Stimulated activated memory B cell treated with anti-CD40 and anti-IgM and Interleukin-4, amounts not matched to agents 10 μg/mL and 1 μg/mL and 100 μg/mL, for 72 hours (primary cell): ENCODE results near the gene LRTM2.

ENCODE experiments used
- ATAC-seq: fragments of 150-1000 bp; cut with Tn5 transposase; 2 replicates; pipeline ENCODE4 v1.10.0; 2021
- H3K27ac Mint-ChIP-seq: one replicate; pipeline ENCODE4 v1.8.0; 2022; ENCODE audit warnings: mild to moderate bottlenecking, mixed read lengths
- H3K27me3 Mint-ChIP-seq: one replicate; pipeline ENCODE4 v1.8.0; 2022; ENCODE audit warnings: mixed read lengths
- H3K36me3 Mint-ChIP-seq: one replicate; pipeline ENCODE4 v1.8.0; 2022; ENCODE audit warnings: mixed read lengths
- H3K4me1 Mint-ChIP-seq: one replicate; pipeline ENCODE4 v1.8.0; 2022; ENCODE audit warnings: mixed read lengths
- H3K4me3 Mint-ChIP-seq: one replicate; pipeline ENCODE4 v1.8.0; 2022; ENCODE audit warnings: mild to moderate bottlenecking, moderate library complexity, mixed read lengths
- H3K9me3 Mint-ChIP-seq: one replicate; pipeline ENCODE4 v1.8.0; 2022; ENCODE audit warnings: mixed read lengths

The LRTM2 gene

DNA sequence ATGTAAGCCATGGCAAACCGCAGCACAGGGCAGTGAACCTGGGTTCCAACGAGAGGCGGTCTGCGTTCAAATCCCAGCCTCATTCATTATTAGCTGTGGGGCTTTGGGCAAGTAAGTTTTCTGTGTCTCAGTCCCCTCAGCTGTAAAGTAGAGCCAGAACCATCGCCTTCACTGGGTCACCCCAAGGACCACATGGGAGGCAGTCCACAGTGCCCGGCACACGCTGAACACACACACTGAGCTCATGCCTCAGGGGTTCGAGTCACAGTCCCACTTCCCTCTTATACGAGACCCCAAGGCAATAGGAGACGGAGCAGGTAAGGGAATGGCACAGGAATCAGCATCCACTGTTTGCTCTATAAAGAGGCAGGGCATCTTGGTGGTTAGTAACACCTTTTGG, 19.1 kb downstream of the LRTM2 start:
- ATAC-seq, result no peak
- Mint-ChIP-seq H3K27me3 (peaks cover 66% of the 10 kb centered on the region), H3K4me1 (peaks cover 29% of the 10 kb centered on the region), H3K4me3 (no peak overlapping the region), H3K9me3 (no peaks in the 10 kb centered on the region), H3K27ac (no peak overlapping the region), H3K36me3 (no peaks in the 10 kb centered on the region)

DNA sequence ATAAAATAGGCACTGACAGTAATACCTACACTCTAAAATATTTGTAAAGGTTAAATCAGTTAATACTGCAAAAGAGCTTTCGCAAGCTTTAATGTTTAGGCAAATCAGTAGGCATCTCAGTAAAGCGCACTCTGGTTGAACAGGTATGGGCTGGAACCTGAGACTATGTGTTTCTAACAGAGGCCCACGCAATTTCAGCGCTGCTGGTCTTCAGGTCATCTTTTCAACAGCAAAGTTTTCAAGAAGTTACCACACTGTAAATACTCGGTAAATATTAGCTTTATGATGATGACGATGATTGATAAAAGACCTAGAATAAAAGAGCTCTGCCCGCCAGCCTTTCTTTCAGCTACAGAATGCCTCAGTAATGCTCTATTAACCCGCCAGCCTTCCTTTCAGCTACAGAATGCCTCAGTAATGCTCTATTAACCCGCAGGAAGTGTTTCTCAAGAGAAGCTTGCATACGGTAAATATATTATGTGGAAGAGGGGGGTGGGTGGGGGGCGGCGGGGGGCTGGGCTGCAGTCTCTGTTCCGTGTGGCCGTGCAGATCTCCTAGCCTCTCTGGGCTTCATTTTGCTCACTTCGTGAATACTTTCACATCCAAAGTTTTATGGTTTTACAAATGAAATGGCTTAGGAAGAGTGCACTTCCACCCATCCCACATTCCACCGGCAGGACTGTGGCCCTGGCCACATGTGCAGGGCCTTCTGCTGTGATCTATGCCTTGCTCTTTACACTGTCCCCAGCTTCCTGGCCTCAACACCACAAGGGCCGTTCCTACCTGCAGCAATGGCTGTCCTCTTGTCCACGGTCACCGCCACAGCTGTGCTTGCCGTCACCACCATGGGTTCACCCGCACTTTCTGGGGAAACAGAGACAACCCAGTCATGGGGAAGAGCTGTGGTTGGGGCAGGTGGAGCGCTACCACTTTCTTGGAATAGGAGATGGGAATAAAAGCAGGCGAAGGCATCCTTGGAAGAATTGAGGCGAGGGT, 19.9 kb downstream of the LRTM2 start:
- Mint-ChIP-seq H3K36me3 (no peaks in the 10 kb centered on the region), H3K27me3 (peaks cover 59% of the 10 kb centered on the region), H3K4me1 (peaks cover 29% of the 10 kb centered on the region), H3K4me3 (no peak overlapping the region), H3K9me3 (no peaks in the 10 kb centered on the region), H3K27ac (no peak overlapping the region)
- ATAC-seq, result no peak

DNA sequence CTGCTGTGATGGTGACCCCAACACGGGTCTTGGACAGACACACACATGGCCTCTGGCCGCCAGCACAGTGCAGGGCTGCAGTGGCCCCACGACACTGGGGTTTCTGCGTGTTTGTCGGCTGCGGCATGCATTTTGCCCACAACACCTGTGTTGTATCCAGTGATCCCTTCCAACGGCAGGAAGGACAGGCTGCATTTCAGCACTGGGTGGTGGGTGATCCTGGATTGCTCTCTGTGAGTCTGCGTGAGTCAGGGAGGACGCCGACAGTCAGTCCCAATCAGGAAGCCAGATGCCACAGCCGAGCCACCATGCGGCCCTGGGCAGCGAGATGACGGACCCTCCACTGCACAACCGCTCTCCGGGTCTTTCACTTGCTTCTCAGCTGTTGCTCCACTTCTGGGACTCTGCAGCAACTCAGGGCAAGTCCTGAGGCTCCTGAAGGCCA, 20.6 kb downstream of the LRTM2 start:
- Mint-ChIP-seq H3K4me1 (peaks cover 29% of the 10 kb centered on the region), H3K27me3 (peaks cover 55% of the 10 kb centered on the region), H3K27ac (no peak overlapping the region), H3K36me3 (no peaks in the 10 kb centered on the region), H3K4me3 (no peak overlapping the region), H3K9me3 (no peaks in the 10 kb centered on the region)
- ATAC-seq, result no peak

DNA sequence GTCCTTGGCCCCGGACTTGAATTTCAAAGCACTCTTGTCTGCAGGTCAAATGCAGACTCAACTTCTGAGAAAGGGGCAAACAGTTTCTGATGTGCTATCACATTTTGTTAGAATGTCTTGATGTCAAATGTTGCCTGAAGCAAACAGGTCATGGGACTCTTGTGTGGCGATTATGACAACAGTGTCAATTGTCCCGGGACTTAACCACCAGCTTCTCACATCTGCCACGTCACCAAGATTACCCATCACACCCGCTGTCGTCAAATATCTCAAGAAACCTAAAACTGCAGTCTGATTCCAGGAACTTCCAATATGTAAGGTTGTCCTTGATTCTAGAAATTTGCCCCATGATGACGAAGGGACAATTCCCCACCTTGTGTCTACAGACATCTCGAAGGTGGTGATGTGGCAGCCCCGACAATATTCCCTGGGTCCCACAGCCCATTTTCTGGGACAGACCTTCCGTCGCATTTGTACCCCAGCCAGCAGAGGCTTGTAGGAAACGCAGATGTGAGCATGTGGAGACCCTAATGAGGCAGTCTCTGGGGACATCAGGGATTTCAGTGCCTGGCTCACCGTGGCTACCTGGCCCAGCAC, 21.3 kb downstream of the LRTM2 start:
- peaks cover 29% of the 10 kb centered on the region for H3K4me1 Mint-ChIP-seq
- H3K27ac Mint-ChIP-seq, result no peak overlapping the region
- ATAC-seq, result no peak

DNA sequence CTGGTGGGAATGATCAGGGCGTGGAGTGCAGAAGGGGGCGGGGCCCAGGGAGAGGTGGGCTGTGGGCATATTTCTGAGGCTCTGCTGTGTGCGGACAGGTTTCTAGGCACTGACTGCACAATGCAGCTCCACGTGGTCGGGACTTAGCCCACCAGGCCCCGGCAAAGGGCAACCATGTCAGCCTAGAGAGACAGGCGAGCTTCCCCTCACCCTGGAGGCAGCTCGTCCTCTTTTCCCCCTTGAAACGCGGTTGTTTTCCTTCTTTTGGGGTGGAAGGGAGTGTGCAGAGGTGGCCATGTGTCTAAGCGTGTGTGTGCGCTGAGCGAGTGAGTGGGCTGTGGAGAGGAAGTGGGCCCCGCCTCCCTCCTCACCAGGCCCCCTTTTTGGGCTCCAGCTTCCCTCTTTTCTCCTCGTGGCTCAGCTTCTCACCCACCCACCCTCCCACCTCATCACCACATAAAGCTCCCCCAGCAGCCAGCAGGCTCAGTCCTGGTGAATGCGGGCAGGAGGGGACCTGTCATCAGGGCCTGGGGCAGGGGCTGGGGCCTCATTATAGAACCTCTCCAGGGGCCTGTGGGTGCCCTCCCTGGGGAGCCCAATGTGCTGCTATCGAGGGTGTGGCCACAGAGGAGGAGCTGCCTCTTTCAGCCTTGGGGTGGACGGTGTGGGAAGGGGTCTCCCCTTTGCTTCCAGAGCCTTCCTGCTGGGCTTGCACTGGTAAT, 22.0 kb downstream of the LRTM2 start:
- Mint-ChIP-seq H3K36me3 (no peaks in the 10 kb centered on the region), H3K27ac (no peak overlapping the region), H3K27me3 (peaks cover 60% of the 10 kb centered on the region), H3K9me3 (no peaks in the 10 kb centered on the region), H3K4me3 (peak overlapping the region; percentile 35), H3K4me1 (peaks cover 29% of the 10 kb centered on the region)
- peak; percentile 54 for ATAC-seq

More for the DNA sequence above, 21.3 kb downstream of the LRTM2 start:
- Mint-ChIP-seq H3K9me3 (no peaks in the 10 kb centered on the region), H3K27me3 (peaks cover 55% of the 10 kb centered on the region), H3K4me3 (no peak overlapping the region), H3K36me3 (no peaks in the 10 kb centered on the region)

DNA sequence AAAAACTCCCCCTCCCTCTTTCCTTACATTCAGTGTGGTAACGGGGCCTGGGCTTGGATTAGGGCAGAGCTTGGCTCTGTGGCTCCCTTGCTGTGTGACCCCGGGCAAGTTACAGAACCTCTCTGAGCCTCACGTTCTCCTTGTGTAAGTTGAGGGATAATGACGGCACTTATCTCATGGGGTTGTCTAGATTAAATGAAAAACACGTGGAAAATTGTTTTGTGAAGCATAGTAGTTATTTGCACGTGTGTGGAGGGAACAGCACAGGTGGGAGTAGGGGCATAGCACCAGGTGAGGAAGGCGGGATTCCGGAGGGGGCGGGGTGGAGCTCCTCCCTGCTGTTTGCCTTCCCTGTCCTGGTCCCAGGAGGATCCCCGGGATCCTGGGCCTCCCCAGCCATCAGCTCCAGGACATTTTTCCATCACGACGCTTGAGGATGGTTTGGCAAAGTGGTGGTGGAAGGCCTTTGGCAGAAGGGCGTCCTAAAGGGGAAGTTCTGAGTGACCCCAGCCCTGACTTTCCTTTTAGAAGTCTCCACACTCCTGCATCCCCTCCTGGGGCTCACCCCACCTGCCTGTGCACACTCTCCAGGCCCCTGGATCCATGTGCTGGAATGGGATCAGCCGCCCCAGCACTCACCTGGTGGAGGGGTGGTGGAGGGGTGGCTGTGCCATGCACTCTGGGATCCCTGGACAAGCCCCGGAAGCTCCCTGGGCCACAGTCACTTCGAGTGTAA, 22.7 kb downstream of the LRTM2 start:
- H3K4me3 Mint-ChIP-seq, result peak overlapping the region; percentile 35
- no peaks in the 10 kb centered on the region for H3K36me3 Mint-ChIP-seq
- no peak overlapping the region for H3K27ac Mint-ChIP-seq
- no peak for ATAC-seq
- peaks cover 56% of the 10 kb centered on the region for H3K27me3 Mint-ChIP-seq
- no peaks in the 10 kb centered on the region for H3K9me3 Mint-ChIP-seq
- H3K4me1 Mint-ChIP-seq, result peaks cover 29% of the 10 kb centered on the region

DNA sequence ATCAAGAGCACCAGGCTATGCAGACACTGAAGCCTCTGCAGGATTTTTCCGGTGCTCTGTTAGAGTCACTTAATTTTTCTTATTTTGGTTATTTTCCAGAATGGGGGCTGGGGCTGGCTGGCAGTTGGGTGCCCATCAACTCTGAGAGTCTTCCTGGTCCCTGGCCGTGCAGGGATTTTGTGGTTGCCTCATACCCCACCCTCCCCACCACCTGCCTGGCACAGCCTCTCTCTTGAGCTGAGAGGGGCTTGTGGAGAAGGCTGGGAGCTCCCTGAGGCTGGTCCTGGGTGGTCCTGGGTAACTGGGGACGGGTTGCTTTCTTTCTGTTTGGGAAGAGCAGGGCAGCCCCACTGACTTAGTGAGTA, 23.3 kb downstream of the LRTM2 start:
- Mint-ChIP-seq H3K4me1 (peaks cover 29% of the 10 kb centered on the region), H3K27me3 (peaks cover 50% of the 10 kb centered on the region), H3K4me3 (no peak overlapping the region), H3K9me3 (no peaks in the 10 kb centered on the region), H3K36me3 (no peaks in the 10 kb centered on the region), H3K27ac (no peak overlapping the region)
- no peak for ATAC-seq

DNA sequence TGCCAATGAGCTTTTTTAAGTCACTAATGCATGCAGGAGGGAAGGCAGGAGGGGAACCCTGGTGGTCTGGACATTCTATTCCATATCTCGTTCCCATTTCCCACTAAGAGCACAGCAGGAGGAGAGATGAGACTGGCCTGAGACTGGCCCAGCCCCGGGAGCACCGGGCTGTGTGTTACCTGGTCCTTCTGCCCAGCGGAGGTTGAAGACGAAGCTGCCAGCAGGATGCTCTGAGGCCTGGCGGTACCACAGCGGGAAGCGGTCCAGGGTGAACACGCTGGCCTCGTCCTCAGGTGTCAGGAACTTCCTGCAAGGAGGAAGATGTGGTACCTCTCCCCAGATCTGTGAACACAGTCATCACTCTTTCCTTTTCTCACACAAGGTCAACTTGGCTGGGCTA, 23.9 kb downstream of the LRTM2 start:
- no peaks in the 10 kb centered on the region for H3K9me3 Mint-ChIP-seq
- no peak overlapping the region for H3K27ac Mint-ChIP-seq
- no peak for ATAC-seq
- peaks cover 44% of the 10 kb centered on the region for H3K27me3 Mint-ChIP-seq
- H3K4me3 Mint-ChIP-seq, result no peak overlapping the region
- H3K4me1 Mint-ChIP-seq, result peaks cover 29% of the 10 kb centered on the region
- H3K36me3 Mint-ChIP-seq, result no peaks in the 10 kb centered on the region

DNA sequence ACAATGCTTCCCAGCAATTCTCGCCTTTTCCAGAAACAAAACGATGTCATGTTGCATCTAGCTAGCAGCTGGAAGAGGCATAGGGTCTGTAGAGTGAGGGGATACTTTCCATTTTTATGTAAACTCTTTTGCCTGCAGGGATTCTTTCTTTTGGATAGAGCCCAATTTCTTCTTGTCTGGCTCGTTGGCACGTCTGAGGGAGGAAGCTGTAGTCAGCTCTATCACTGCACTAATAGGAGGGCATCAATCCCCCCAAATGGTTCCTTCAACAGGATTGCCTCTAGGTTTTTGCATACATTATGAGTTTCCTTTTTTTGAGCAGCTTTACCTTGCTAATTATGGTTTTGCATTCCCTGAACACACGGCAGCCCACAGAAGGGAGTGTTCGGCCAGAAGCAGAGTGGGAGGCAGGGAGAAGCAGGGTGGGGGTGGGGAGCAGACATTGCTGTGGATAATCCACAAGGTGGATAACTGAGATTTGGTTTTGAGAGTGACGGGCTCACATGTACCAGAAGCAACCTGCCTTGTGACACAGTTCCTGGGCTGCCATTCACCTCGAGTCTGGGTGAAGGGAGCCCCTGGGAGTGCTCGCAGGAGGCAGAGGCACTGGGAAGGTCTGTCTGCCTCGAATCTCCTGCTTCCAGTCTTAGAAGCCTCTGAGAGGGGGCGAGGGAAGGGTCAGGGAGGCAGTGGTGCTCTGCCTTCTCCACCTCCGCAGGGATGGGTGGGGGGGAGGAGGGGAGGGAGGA, 24.5 kb downstream of the LRTM2 start:
- H3K9me3 Mint-ChIP-seq, result no peaks in the 10 kb centered on the region
- peaks cover 43% of the 10 kb centered on the region for H3K27me3 Mint-ChIP-seq
- no peak overlapping the region for H3K4me3 Mint-ChIP-seq
- no peak overlapping the region for H3K27ac Mint-ChIP-seq
- no peaks in the 10 kb centered on the region for H3K36me3 Mint-ChIP-seq
- H3K4me1 Mint-ChIP-seq, result peaks cover 29% of the 10 kb centered on the region
- ATAC-seq, result no peak

DNA sequence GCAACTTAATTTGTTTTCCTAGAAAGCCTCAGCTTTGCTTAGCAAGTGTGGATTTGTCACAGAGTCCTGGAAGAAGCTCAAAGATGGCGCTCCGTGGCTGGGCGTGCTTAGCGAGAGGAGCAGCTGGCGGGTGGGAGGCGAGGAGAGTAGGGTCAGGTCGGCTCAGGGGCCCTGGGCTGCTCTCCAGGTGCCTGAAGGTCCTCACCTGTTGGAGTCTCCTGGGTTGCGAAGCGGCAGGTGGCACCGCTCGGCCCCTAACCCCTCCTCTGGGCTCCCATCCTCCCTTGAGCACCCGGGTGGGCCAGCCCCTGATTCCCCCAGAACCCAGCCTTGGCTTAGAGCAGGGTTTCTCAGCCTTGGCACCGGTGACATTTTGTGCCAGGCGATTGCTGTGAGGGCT, 25.1 kb downstream of the LRTM2 start:
- ATAC-seq, result no peak
- H3K9me3 Mint-ChIP-seq, result no peaks in the 10 kb centered on the region
- H3K4me1 Mint-ChIP-seq, result peaks cover 27% of the 10 kb centered on the region
- no peaks in the 10 kb centered on the region for H3K36me3 Mint-ChIP-seq
- H3K4me3 Mint-ChIP-seq, result no peak overlapping the region
- H3K27me3 Mint-ChIP-seq, result peaks cover 43% of the 10 kb centered on the region
- no peak overlapping the region for H3K27ac Mint-ChIP-seq

DNA sequence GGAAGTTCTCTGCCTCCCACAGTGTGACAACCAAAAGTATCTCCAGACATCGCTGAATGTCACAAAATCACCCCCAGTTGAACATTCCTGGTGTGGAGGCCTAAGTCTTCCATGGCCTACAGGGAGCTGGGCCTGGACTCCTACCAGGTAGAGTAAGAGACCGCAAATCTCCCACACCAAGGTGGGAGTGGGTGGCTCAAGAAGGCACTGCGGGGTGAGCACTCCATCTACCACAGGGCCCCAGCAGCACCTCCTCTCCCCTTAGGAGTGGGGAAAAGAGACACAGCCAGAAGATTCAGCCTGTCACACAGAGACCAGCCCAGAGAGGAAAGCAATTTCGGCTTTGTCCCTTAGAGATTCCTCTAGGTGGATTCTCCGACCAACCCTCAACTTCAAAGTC, 25.5 kb downstream of the LRTM2 start:
- no peaks in the 10 kb centered on the region for H3K36me3 Mint-ChIP-seq
- H3K9me3 Mint-ChIP-seq, result no peaks in the 10 kb centered on the region
- H3K4me1 Mint-ChIP-seq, result peaks cover 23% of the 10 kb centered on the region
- peaks cover 41% of the 10 kb centered on the region for H3K27me3 Mint-ChIP-seq
- no peak overlapping the region for H3K27ac Mint-ChIP-seq
- no peak for ATAC-seq
- no peak overlapping the region for H3K4me3 Mint-ChIP-seq

DNA sequence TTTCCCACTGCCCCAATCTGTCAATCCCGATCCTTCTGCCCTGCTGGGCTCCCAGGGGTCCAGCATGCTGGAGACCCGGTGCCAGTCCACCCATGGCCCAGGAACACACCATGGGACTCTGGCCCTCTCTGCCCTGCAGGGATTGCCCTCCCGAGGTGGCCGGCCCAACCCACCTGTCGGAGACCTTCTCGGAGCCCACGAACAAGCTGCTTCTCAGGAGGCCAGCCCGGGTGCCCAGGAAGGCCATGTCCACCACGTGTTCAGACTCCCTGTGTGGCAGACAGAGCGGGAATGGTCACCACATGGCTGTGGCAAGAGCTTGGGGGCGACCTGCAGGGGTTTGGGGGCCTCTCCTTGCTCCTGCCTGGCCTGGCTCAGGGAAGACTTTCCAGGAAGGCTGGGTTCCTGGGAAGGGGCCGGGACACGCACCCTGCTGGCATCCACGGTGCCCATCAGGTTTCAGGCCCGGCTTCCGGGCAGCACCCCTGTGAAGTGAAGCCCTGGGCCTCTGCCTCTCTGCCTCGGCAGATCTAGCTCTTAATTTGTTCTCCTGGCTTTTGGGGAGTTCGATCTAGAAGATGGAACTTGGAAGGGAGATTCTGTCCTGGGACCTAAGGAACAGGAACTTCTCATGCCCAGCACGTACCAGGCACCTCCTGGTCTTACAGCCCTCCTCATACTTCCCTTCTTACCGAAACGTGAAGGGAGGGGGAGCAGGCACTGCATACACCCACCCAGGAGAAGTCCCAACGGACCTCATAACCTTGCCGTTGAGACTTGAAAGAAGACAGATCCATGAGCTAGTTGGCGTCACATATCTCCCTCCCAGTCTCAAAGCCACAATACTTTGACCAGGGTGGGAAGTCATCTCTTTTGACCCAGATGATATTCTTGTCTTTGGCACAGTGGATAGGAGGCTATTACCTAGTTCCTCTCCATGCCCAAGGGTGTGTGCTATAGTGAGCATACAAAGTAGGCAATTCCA, 26.3 kb downstream of the LRTM2 start:
- H3K27ac Mint-ChIP-seq, result no peak overlapping the region
- peaks cover 16% of the 10 kb centered on the region for H3K4me1 Mint-ChIP-seq
- no peaks in the 10 kb centered on the region for H3K36me3 Mint-ChIP-seq
- peaks cover 32% of the 10 kb centered on the region for H3K27me3 Mint-ChIP-seq
- ATAC-seq, result no peak
- H3K4me3 Mint-ChIP-seq, result no peak overlapping the region
- H3K9me3 Mint-ChIP-seq, result no peaks in the 10 kb centered on the region

DNA sequence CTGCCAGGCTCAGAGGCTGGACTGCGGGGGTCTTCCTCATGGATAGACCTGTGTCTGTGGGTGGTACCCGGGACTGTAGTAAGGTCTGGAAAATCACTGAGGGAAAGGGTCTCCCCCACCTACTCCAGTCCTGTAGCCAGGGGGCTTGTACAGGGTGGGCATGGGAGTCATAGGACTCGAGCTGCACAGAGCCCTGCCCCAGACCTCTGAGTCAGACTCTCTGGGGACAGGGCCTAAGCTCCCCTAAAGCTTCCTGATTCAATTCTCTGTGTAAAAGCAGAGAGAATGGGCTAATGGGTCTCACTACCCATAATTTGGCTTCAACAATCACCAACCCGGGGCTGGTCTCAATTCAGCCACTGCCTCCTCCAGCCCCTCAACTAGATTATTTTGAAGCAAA, 27.0 kb downstream of the LRTM2 start:
- H3K4me1 Mint-ChIP-seq, result peaks cover 9% of the 10 kb centered on the region
- H3K27me3 Mint-ChIP-seq, result peaks cover 26% of the 10 kb centered on the region
- H3K9me3 Mint-ChIP-seq, result no peaks in the 10 kb centered on the region
- peak; percentile 34 for ATAC-seq
- no peaks in the 10 kb centered on the region for H3K36me3 Mint-ChIP-seq
- no peak overlapping the region for H3K4me3 Mint-ChIP-seq
- no peak overlapping the region for H3K27ac Mint-ChIP-seq
